MM.1S (cell line): ENCODE data around the gene MYMX.

Source experiments
- EZH2 ChIP-seq: fragments of 300-600 bp; sonication (generic); optimal IDR thresholded peaks from 2 replicates; pipeline ENCODE3; 2017; ENCODE audit warnings: low read depth, mild to moderate bottlenecking, antibody characterized with exemption, low read length, mixed read lengths
- TF ChIP-seq, protein P1 (sequence below): fragments of 300-600 bp; sonication (generic); IDR thresholded peaks from 2 replicates; pipeline ENCODE4 v1.5.1; 2016; ENCODE audit warnings: antibody characterized with exemption, low read length, mixed read lengths

DNA sequence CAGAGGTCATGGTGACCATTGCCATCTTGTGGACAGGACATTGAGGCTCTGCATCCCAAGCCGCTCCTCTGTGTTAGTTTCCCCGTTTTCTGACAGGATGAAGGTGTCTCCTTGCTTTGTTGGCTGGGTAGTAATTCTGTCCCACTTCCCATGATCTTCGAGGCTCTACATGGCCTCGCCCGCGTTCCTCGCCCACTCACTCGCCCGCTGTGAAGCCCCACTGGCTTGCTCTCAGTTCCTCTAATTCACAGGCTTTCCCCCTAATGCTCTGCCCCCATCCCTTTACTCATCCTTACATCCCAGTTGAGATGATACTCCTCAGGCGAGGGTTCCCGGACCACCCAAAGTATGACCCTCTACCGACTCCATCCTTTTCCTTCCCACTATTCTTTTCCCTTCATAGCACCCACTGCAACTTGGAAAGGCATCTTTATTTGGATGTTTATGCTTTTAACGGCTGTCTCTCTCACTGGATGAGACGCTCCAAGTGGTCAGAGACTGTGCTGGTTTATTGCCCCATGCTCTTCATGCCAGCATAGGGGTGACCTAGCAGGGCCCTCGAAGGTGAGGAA lies 41.1 kb downstream of the MYMX start:
- TF ChIP-seq EZH2, result no peak
- TF ChIP-seq, protein P1, sequence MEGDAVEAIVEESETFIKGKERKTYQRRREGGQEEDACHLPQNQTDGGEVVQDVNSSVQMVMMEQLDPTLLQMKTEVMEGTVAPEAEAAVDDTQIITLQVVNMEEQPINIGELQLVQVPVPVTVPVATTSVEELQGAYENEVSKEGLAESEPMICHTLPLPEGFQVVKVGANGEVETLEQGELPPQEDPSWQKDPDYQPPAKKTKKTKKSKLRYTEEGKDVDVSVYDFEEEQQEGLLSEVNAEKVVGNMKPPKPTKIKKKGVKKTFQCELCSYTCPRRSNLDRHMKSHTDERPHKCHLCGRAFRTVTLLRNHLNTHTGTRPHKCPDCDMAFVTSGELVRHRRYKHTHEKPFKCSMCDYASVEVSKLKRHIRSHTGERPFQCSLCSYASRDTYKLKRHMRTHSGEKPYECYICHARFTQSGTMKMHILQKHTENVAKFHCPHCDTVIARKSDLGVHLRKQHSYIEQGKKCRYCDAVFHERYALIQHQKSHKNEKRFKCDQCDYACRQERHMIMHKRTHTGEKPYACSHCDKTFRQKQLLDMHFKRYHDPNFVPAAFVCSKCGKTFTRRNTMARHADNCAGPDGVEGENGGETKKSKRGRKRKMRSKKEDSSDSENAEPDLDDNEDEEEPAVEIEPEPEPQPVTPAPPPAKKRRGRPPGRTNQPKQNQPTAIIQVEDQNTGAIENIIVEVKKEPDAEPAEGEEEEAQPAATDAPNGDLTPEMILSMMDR, result no peak
